ENCODE data around the gene ERC2. TPM values are rescaled to one million over a fixed set of nuclear protein-coding genes. Genes with fewer than 3 reads are reported as not detected.

The ERC2 gene
- total and polyA plus RNA-seq, 2 of the 13 experiments (the other 11 are each of a cell fraction or from before 2014, with no cell fraction given): 0.16 to 0.22 TPM

- Histone ChIP-seq H3K79me2 (ENCODE audit: insufficient read depth, low read length) (no peaks in the 10 kb centered on the region), H4K20me1 (ENCODE audit: insufficient read depth, low read length) (no peaks in the 10 kb centered on the region), H3K27me3 (ENCODE audit: control insufficient read depth in 1 of 2, insufficient read depth in 2 of 2, low read length in 2 of 2) (peaks cover 0 to 6% of the 10 kb centered on the region in 2 experiments; a peak in 2 of 5 replicates), H3K4me3 (replicated peaks in 1 of 3; ENCODE audit: insufficient read depth in 1 of 3, low read depth in 2 of 3, low read length in 3 of 3) (no peak overlapping the region), H3K4me2 (ENCODE audit: low read depth, low read length) (no peak overlapping the region), H3K4me1 (ENCODE audit: insufficient read depth, low read length) (no peaks in the 10 kb centered on the region), H2AFZ (ENCODE audit: low read length) (no peak overlapping the region), H3K9me3 (ENCODE audit: low read length) (no peaks in the 10 kb centered on the region), H3K9ac (ENCODE audit: insufficient read depth, low read depth, low read length) (no peak overlapping the region), H3K27ac (ENCODE audit: extremely low read length, insufficient read depth, low read length) (no peak overlapping the region), H3K36me3 (replicated peaks in 1 of 2; ENCODE audit: control insufficient read depth in 1 of 2, insufficient read depth in 2 of 2, low read length in 2 of 2) (no peaks in the 10 kb centered on the region)
- 37% methylated on average over 3 of the region's 3 CpGs for WGBS (ENCODE audit: low lambda C conversion rate)
- in situ Hi-C loops (cut with HindIII; ENCODE audit: extremely low pct_ligation_motif_present, low pct_unique_long_range_greater_than_20kb) (no loop called here), intact Hi-C loops (cut with micrococcal nuclease; ENCODE audit: unreplicated experiment) (no loop called here)
- CTCF ChIA-PET (ENCODE audit: low intra/inter-chr PET ratio, low total read pairs): no interaction called here
- no TSS peak for BruUV-seq (replicated peaks)
- POLR2A ChIA-PET: no interaction called here
- no peak for ATAC-seq
- DNase-seq (ENCODE audit: low spot score): no peak
- no peak for FAIRE-seq
- TF ChIP-seq ZC3H4 (CRISPR knock-in tag; IDR thresholded peaks at IDR 0.05; ENCODE audit: borderline replicate concordance) (no peak), ZSCAN31 (CRISPR knock-in tag; IDR thresholded peaks at IDR 0.05; ENCODE audit: low read depth) (no peak), ZNF124 (CRISPR knock-in tag; IDR thresholded peaks at IDR 0.05) (no peak), ZNF83 (CRISPR knock-in tag; IDR thresholded peaks at IDR 0.05; ENCODE audit: borderline replicate concordance) (no peak), PTBP1 (IDR thresholded peaks at IDR 0.05; ENCODE audit: low read depth, low read length, poor library complexity, severe bottlenecking) (no peak), ZNF816 (CRISPR knock-in tag; IDR thresholded peaks at IDR 0.05; ENCODE audit: borderline replicate concordance) (no peak), TCF12 (IDR thresholded peaks at IDR 0.05) (no peak), TCF12 (CRISPR knock-in tag; IDR thresholded peaks at IDR 0.05) (no peak), SOX13 (IDR thresholded peaks at IDR 0.05) (no peak), SOX13 (CRISPR knock-in tag; conservative IDR thresholded peaks at IDR 0.05 in 1 of 2, IDR thresholded peaks at IDR 0.05 in 1 of 2) (no peak), HNF4G (IDR thresholded peaks at IDR 0.05; ENCODE audit: borderline replicate concordance, low read depth, low read length) (no peak), HNF4G (CRISPR knock-in tag; IDR thresholded peaks at IDR 0.05; ENCODE audit: borderline replicate concordance, low read depth) (no peak), SPEN (CRISPR knock-in tag; IDR thresholded peaks at IDR 0.05; ENCODE audit: low read depth) (no peak), RORA (CRISPR knock-in tag; IDR thresholded peaks at IDR 0.05) (no peak), AKAP8 (CRISPR knock-in tag; IDR thresholded peaks at IDR 0.05) (no peak), KAT7 (CRISPR knock-in tag; IDR thresholded peaks at IDR 0.05; ENCODE audit: borderline replicate concordance) (no peak), NBN (conservative IDR thresholded peaks at IDR 0.05) (no peak), ZNF337 (CRISPR knock-in tag; IDR thresholded peaks at IDR 0.05; ENCODE audit: borderline replicate concordance, low read depth) (no peak), ZNF335 (CRISPR knock-in tag; IDR thresholded peaks at IDR 0.05) (no peak), KDM1A (CRISPR knock-in tag; IDR thresholded peaks at IDR 0.05) (no peak), GATAD2A (CRISPR knock-in tag; IDR thresholded peaks at IDR 0.05) (no peak)
- TF ChIP-seq, protein P1, sequence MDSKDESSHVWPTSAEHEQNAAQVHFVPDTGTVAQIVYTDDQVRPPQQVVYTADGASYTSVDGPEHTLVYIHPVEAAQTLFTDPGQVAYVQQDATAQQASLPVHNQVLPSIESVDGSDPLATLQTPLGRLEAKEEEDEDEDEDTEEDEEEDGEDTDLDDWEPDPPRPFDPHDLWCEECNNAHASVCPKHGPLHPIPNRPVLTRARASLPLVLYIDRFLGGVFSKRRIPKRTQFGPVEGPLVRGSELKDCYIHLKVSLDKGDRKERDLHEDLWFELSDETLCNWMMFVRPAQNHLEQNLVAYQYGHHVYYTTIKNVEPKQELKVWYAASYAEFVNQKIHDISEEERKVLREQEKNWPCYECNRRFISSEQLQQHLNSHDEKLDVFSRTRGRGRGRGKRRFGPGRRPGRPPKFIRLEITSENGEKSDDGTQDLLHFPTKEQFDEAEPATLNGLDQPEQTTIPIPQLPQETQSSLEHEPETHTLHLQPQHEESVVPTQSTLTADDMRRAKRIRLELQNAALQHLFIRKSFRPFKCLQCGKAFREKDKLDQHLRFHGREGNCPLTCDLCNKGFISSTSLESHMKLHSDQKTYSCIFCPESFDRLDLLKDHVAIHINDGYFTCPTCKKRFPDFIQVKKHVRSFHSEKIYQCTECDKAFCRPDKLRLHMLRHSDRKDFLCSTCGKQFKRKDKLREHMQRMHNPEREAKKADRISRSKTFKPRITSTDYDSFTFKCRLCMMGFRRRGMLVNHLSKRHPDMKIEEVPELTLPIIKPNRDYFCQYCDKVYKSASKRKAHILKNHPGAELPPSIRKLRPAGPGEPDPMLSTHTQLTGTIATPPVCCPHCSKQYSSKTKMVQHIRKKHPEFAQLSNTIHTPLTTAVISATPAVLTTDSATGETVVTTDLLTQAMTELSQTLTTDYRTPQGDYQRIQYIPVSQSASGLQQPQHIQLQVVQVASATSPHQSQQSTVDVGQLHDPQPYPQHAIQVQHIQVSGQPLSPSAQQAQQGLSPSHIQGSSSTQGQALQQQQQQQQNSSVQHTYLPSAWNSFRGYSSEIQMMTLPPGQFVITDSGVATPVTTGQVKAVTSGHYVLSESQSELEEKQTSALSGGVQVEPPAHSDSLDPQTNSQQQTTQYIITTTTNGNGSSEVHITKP (CRISPR knock-in tag; IDR thresholded peaks at IDR 0.05; ENCODE audit: low read depth): no peak
These were observed 822.1 kb downstream of the ERC2 start for GRCh38 chr3:55646121-55646520.
